SU-DHL-6 (cell line): ENCODE measurements around the gene FOXB2.

Experiments used
- H2AFZ ChIP-seq: fragments of 200-600 bp; sonication (generic); 2 replicates; pipeline ENCODE4 v1.6.1; 2014; ENCODE audit warnings: low read depth, mild to moderate bottlenecking, moderate library complexity, mixed read lengths, antibody characterized with exemption, low read length; ENCODE audit not compliant: severe bottlenecking
- H3F3A ChIP-seq: fragments of 200-600 bp; shearing (Covaris generic); 2 replicates; pipeline ENCODE4 v1.6.0; 2016; ENCODE audit warnings: antibody characterized with exemption, mild to moderate bottlenecking; ENCODE audit not compliant: insufficient read depth
- H3K27ac ChIP-seq: fragments of 200-600 bp; sonication (generic); 2 replicates; pipeline ENCODE4 v1.5.1; 2016; ENCODE audit warnings: low read depth, mild to moderate bottlenecking, low read length, moderate library complexity, mixed read lengths
- H3K27me3 ChIP-seq: fragments of 200-600 bp; sonication (generic), shearing (Covaris generic); 2 replicates; pipeline ENCODE4 v1.6.0; 2014; ENCODE audit warnings: mild to moderate bottlenecking, low read length
- H3K36me3 ChIP-seq: fragments of 200-600 bp; sonication (generic); 2 replicates; pipeline ENCODE4 v1.6.1; 2014; ENCODE audit warnings: mild to moderate bottlenecking, low read length, mixed read lengths
- H3K4me2 ChIP-seq: fragments of 300-600, 200-600 bp; shearing (Covaris generic), sonication (generic); 2 replicates; pipeline ENCODE4 v1.6.0; 2014; ENCODE audit warnings: low read length, low read depth, mild to moderate bottlenecking; ENCODE audit not compliant: poor library complexity, severe bottlenecking
- H3K4me3 ChIP-seq: fragments of 200-600 bp; sonication (generic); 2 replicates; pipeline ENCODE4 v1.5.1; 2014; ENCODE audit warnings: antibody characterized with exemption, low read length, mild to moderate bottlenecking, mixed read lengths; ENCODE audit not compliant: insufficient read depth, poor library complexity, severe bottlenecking
- H3K79me2 ChIP-seq: fragments of 200-600 bp; sonication (generic); 2 replicates; pipeline ENCODE4 v1.6.1; 2014; ENCODE audit warnings: mild to moderate bottlenecking, low read length, moderate library complexity; ENCODE audit not compliant: insufficient read depth
- H3K9ac ChIP-seq: fragments of 200-600 bp; sonication (generic); 2 replicates; pipeline ENCODE4 v1.7.0; 2014; ENCODE audit warnings: mild to moderate bottlenecking, low read length
- H3K9me2 ChIP-seq: fragments of 200-600 bp; sonication (generic); replicated peaks from 2 replicates; pipeline ENCODE4 v1.6.1; 2014; ENCODE audit warnings: low read length; ENCODE audit not compliant: insufficient read depth
- H3K9me3 ChIP-seq: fragments of 200-600 bp; sonication (generic); 2 replicates; pipeline ENCODE4 v1.6.1; 2014; ENCODE audit warnings: low read length, mixed read lengths; ENCODE audit not compliant: insufficient read depth
- H4K20me1 ChIP-seq: fragments of 200-600 bp; sonication (generic); 2 replicates; pipeline ENCODE4 v1.6.1; 2014; ENCODE audit warnings: low read depth, mild to moderate bottlenecking, antibody characterized with exemption, low read length, moderate library complexity, mixed read lengths
- EZH2phosphoT487 ChIP-seq: fragments of 200-600 bp; sonication (generic), shearing (Covaris generic); conservative IDR thresholded peaks from 2 replicates; pipeline ENCODE4 v1.6.1; 2018; ENCODE audit warnings: mild to moderate bottlenecking, antibody characterized with exemption, low read length, moderate library complexity, mixed read lengths
- TF ChIP-seq, protein P1 (sequence below): fragments of 200-600 bp; sonication (generic); IDR thresholded peaks from one replicate; pipeline ENCODE4 v1.5.1; 2017; ENCODE audit warnings: antibody characterized with exemption, mild to moderate bottlenecking, low read length, moderate library complexity; ENCODE audit not compliant: insufficient read depth, poor library complexity, severe bottlenecking

FOXB2 gene

DNA sequence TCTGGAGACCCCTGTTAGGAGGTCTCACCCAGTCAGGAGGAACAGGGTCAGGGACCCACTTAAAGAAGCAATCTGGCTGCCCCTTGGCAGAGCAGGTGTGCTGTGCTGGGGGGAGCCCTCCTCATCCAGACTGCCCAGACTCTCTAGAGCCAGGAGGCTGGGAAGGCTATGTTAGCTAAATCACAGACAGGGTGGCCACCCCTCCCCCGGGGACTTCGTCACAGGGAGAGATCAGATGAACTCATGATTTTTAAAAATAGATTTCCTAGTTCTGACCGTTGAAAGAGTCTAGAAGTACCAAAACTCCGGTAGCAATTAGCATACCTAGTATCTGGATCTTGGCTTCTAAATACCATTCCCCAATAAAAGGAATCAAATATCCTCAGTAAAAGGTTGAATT is 35.0 kb upstream of the FOXB2 start:
- Histone ChIP-seq H3K79me2 (no peaks in the 10 kb centered on the region), H3K9me2 (no peaks in the 10 kb centered on the region), H3K27me3 (no peaks in the 10 kb centered on the region; the same call in 1 of the 2 replicates), H3K4me3 (no peak overlapping the region), H3K9ac (no peak overlapping the region), H3K9me3 (no peaks in the 10 kb centered on the region), H3K27ac (no peak overlapping the region), H4K20me1 (no peaks in the 10 kb centered on the region), H3K4me2 (no peak overlapping the region), H3F3A (no peaks in the 10 kb centered on the region), H3K36me3 (no peaks in the 10 kb centered on the region), H2AFZ (no peak overlapping the region)
- TF ChIP-seq, protein P1, sequence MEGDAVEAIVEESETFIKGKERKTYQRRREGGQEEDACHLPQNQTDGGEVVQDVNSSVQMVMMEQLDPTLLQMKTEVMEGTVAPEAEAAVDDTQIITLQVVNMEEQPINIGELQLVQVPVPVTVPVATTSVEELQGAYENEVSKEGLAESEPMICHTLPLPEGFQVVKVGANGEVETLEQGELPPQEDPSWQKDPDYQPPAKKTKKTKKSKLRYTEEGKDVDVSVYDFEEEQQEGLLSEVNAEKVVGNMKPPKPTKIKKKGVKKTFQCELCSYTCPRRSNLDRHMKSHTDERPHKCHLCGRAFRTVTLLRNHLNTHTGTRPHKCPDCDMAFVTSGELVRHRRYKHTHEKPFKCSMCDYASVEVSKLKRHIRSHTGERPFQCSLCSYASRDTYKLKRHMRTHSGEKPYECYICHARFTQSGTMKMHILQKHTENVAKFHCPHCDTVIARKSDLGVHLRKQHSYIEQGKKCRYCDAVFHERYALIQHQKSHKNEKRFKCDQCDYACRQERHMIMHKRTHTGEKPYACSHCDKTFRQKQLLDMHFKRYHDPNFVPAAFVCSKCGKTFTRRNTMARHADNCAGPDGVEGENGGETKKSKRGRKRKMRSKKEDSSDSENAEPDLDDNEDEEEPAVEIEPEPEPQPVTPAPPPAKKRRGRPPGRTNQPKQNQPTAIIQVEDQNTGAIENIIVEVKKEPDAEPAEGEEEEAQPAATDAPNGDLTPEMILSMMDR: no peak
- no peak for TF ChIP-seq EZH2phosphoT487

DNA sequence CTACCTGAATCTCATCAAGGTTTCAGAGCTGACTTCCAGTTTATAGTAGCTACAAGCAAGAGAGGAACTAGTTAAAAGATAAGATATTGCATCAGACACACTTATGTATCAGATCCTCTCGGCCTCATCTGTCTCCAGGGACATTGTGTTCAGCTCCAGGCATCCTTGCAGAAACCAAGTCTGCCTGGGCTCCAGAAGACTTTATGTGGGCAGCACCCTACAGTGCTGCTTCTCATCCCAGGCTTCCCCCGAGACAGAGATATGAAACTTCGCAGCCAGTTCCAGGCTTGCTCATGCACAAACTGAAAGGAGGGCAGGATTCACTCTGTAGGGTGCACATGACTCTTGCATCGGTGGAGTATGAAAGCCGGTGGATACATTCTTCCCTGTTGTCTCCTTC is 33.9 kb upstream of the FOXB2 start:
- no peak overlapping the region for H2AFZ ChIP-seq

DNA sequence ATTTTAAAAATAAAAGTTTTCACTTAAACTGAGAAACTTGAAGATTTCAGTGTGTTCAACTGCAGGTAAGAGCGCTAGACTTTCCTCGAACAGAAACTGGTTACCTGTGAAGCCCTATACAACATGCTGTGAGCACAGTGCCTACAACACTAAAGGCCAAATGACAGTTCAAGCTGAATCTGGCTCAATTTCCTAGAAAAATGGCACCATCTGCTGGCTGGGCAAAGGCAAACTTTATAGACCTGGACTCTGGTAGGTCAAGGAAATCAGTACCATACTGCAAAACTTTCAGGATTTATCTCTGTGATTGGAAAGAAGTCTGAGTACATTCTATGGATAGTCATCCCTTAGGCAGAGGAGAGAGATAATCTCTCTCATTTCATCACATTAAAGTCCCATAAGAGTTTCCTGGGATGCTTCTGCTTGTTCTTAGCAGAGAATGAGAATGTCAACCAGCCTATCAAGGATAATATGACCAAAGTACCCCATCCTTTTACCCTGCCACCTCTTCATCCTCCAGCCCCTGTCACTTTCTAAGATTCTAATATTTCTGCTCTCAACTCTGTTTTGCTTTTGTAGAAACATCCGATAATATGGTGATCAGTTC is 31.8 kb upstream of the FOXB2 start:
- H3K9ac ChIP-seq: no peak overlapping the region
- no peaks in the 10 kb centered on the region for H4K20me1 ChIP-seq
- no peaks in the 10 kb centered on the region for H3K36me3 ChIP-seq
- no peaks in the 10 kb centered on the region for H3K9me2 ChIP-seq
- no peaks in the 10 kb centered on the region for H3K9me3 ChIP-seq
- H2AFZ ChIP-seq: no peak overlapping the region
- no peak overlapping the region for H3K4me2 ChIP-seq
- H3K27ac ChIP-seq: no peak overlapping the region
- H3K4me3 ChIP-seq: no peak overlapping the region
- no peaks in the 10 kb centered on the region for H3F3A ChIP-seq
- no peaks in the 10 kb centered on the region for H3K79me2 ChIP-seq
- TF ChIP-seq, protein P1: peak; percentile 35
- TF ChIP-seq EZH2phosphoT487: no peak
- no peaks in the 10 kb centered on the region for H3K27me3 ChIP-seq

More for the DNA sequence above, 33.9 kb upstream of the FOXB2 start:
- no peaks in the 10 kb centered on the region for H4K20me1 ChIP-seq
- H3K4me3 ChIP-seq: no peak overlapping the region
- H3K9ac ChIP-seq: no peak overlapping the region
- H3K36me3 ChIP-seq: no peaks in the 10 kb centered on the region
- no peak overlapping the region for H3K27ac ChIP-seq
- TF ChIP-seq, protein P1: no peak
- TF ChIP-seq EZH2phosphoT487: no peak
- H3K79me2 ChIP-seq: no peaks in the 10 kb centered on the region
- no peaks in the 10 kb centered on the region for H3K9me2 ChIP-seq
- no peaks in the 10 kb centered on the region; the same call in 1 of the 2 replicates for H3K27me3 ChIP-seq
- no peak overlapping the region for H3K4me2 ChIP-seq
- no peaks in the 10 kb centered on the region for H3F3A ChIP-seq
- no peaks in the 10 kb centered on the region for H3K9me3 ChIP-seq
